GM12891 (cell line): ENCODE results near the gene STMP1.

Source experiments
- POLR2AphosphoS5 ChIP-seq: IDR thresholded peaks from 2 replicates; pipeline ENCODE4 v1.6.1; 2011; ENCODE audit warnings: low read depth, low read length, control low read depth
- TAF1 ChIP-seq: IDR thresholded peaks from 2 replicates; pipeline ENCODE4 v1.6.1; 2011; ENCODE audit warnings: low read depth, low read length, control low read depth

- TF ChIP-seq POLR2AphosphoS5 (no peak), TAF1 (no peak)
Measured at GRCh38 chr7:135723411-135723810, 61.1 kb downstream of the STMP1 start.
